Measurements from ENCODE around the gene SLC7A1.

SLC7A1 gene

GRCh38 chr13:29481603-29482002 is 113.9 kb downstream of the SLC7A1 start:
- Histone ChIP-seq H3K9me3 (ENCODE audit: control insufficient read depth, low read depth, low read length) (no peaks in the 10 kb centered on the region), H3K9ac (ENCODE audit: low read length) (no peak overlapping the region), H3K36me3 (ENCODE audit: control insufficient read depth, low read depth, low read length) (no peaks in the 10 kb centered on the region), H3K27me3 (ENCODE audit: control insufficient read depth, insufficient read depth, low read length) (no peaks in the 10 kb centered on the region), H3K4me3 (ENCODE audit: low read length) (no peak overlapping the region), H3K27ac (ENCODE audit: low read length) (no peak overlapping the region), H3K4me1 (ENCODE audit: control insufficient read depth, low read depth, low read length) (peaks cover 14% of the 10 kb centered on the region)

GRCh38 chr13:29480893-29481525 is 114.5 kb downstream of the SLC7A1 start:
- Histone ChIP-seq H3K36me3 (ENCODE audit: control insufficient read depth, low read depth, low read length) (no peaks in the 10 kb centered on the region), H3K9me3 (ENCODE audit: control insufficient read depth, low read depth, low read length) (no peaks in the 10 kb centered on the region), H3K27me3 (ENCODE audit: control insufficient read depth, insufficient read depth, low read length) (no peaks in the 10 kb centered on the region), H3K4me1 (ENCODE audit: control insufficient read depth, low read depth, low read length) (peaks cover 14% of the 10 kb centered on the region), H3K9ac (ENCODE audit: low read length) (no peak overlapping the region), H3K27ac (ENCODE audit: low read length) (no peak overlapping the region), H3K4me3 (ENCODE audit: low read length) (no peak overlapping the region)

GRCh38 chr13:29479716-29480492 is 115.6 kb downstream of the SLC7A1 start:
- Histone ChIP-seq H3K4me3 (ENCODE audit: low read length) (no peak overlapping the region), H3K9ac (ENCODE audit: low read length) (no peak overlapping the region), H3K27me3 (ENCODE audit: control insufficient read depth, insufficient read depth, low read length) (no peaks in the 10 kb centered on the region), H3K36me3 (ENCODE audit: control insufficient read depth, low read depth, low read length) (no peaks in the 10 kb centered on the region), H3K9me3 (ENCODE audit: control insufficient read depth, low read depth, low read length) (no peaks in the 10 kb centered on the region), H3K27ac (ENCODE audit: low read length) (no peak overlapping the region), H3K4me1 (ENCODE audit: control insufficient read depth, low read depth, low read length) (peaks cover 13% of the 10 kb centered on the region)

- Histone ChIP-seq H3K4me1 (ENCODE audit: control insufficient read depth, low read depth, low read length) (no peaks in the 10 kb centered on the region), H3K4me3 (ENCODE audit: low read length) (no peak overlapping the region), H3K9ac (ENCODE audit: low read length) (no peak overlapping the region), H3K27me3 (ENCODE audit: control insufficient read depth, insufficient read depth, low read length) (no peaks in the 10 kb centered on the region), H3K9me3 (ENCODE audit: control insufficient read depth, low read depth, low read length) (no peaks in the 10 kb centered on the region), H3K27ac (ENCODE audit: low read length) (no peak overlapping the region), H3K36me3 (ENCODE audit: control insufficient read depth, low read depth, low read length) (no peaks in the 10 kb centered on the region)
These were observed 119.4 kb downstream of the SLC7A1 start for GRCh38 chr13:29476046-29476445.

GRCh38 chr13:29474991-29475390 is 120.5 kb downstream of the SLC7A1 start:
- Histone ChIP-seq H3K4me3 (ENCODE audit: low read length) (no peak overlapping the region), H3K9me3 (ENCODE audit: control insufficient read depth, low read depth, low read length) (no peaks in the 10 kb centered on the region), H3K9ac (ENCODE audit: low read length) (no peak overlapping the region), H3K27ac (ENCODE audit: low read length) (no peak overlapping the region), H3K36me3 (ENCODE audit: control insufficient read depth, low read depth, low read length) (no peaks in the 10 kb centered on the region), H3K4me1 (ENCODE audit: control insufficient read depth, low read depth, low read length) (no peaks in the 10 kb centered on the region), H3K27me3 (ENCODE audit: control insufficient read depth, insufficient read depth, low read length) (no peaks in the 10 kb centered on the region)

- H3K4me1 ChIP-seq (ENCODE audit: control insufficient read depth, low read depth, low read length), result no peaks in the 10 kb centered on the region
- H3K4me3 ChIP-seq (ENCODE audit: low read length), result no peak overlapping the region
- H3K36me3 ChIP-seq (ENCODE audit: control insufficient read depth, low read depth, low read length), result no peaks in the 10 kb centered on the region
- H3K27ac ChIP-seq (ENCODE audit: low read length), result no peak overlapping the region
- no peaks in the 10 kb centered on the region for H3K27me3 ChIP-seq (ENCODE audit: control insufficient read depth, insufficient read depth, low read length)
- H3K9me3 ChIP-seq (ENCODE audit: control insufficient read depth, low read depth, low read length), result no peaks in the 10 kb centered on the region
- no peak overlapping the region for H3K9ac ChIP-seq (ENCODE audit: low read length)
These were observed 122.3 kb downstream of the SLC7A1 start for GRCh38 chr13:29473166-29473565.

GRCh38 chr13:29472332-29472961 is 123.0 kb downstream of the SLC7A1 start:
- Histone ChIP-seq H3K27me3 (ENCODE audit: control insufficient read depth, insufficient read depth, low read length) (no peaks in the 10 kb centered on the region), H3K9ac (ENCODE audit: low read length) (no peak overlapping the region), H3K4me3 (ENCODE audit: low read length) (no peak overlapping the region), H3K36me3 (ENCODE audit: control insufficient read depth, low read depth, low read length) (no peaks in the 10 kb centered on the region), H3K27ac (ENCODE audit: low read length) (no peak overlapping the region), H3K9me3 (ENCODE audit: control insufficient read depth, low read depth, low read length) (no peaks in the 10 kb centered on the region), H3K4me1 (ENCODE audit: control insufficient read depth, low read depth, low read length) (no peaks in the 10 kb centered on the region)

GRCh38 chr13:29471551-29471950 is 123.9 kb downstream of the SLC7A1 start:
- H3K36me3 ChIP-seq (ENCODE audit: control insufficient read depth, low read depth, low read length), result no peaks in the 10 kb centered on the region
- no peaks in the 10 kb centered on the region for H3K4me1 ChIP-seq (ENCODE audit: control insufficient read depth, low read depth, low read length)
- H3K9me3 ChIP-seq (ENCODE audit: control insufficient read depth, low read depth, low read length), result no peaks in the 10 kb centered on the region
- H3K9ac ChIP-seq (ENCODE audit: low read length), result no peak overlapping the region
- no peak overlapping the region for H3K27ac ChIP-seq (ENCODE audit: low read length)
- no peaks in the 10 kb centered on the region for H3K27me3 ChIP-seq (ENCODE audit: control insufficient read depth, insufficient read depth, low read length)
- H3K4me3 ChIP-seq (ENCODE audit: low read length), result no peak overlapping the region

- Histone ChIP-seq H3K4me3 (ENCODE audit: low read length) (no peak overlapping the region), H3K9me3 (ENCODE audit: control insufficient read depth, low read depth, low read length) (no peaks in the 10 kb centered on the region), H3K36me3 (ENCODE audit: control insufficient read depth, low read depth, low read length) (no peaks in the 10 kb centered on the region), H3K9ac (ENCODE audit: low read length) (no peak overlapping the region), H3K4me1 (ENCODE audit: control insufficient read depth, low read depth, low read length) (no peaks in the 10 kb centered on the region), H3K27ac (ENCODE audit: low read length) (no peak overlapping the region), H3K27me3 (ENCODE audit: control insufficient read depth, insufficient read depth, low read length) (no peaks in the 10 kb centered on the region)
These were observed 129.7 kb downstream of the SLC7A1 start for GRCh38 chr13:29465741-29466293.

- Histone ChIP-seq H3K27ac (ENCODE audit: low read length) (no peak overlapping the region), H3K36me3 (ENCODE audit: control insufficient read depth, low read depth, low read length) (no peaks in the 10 kb centered on the region), H3K27me3 (ENCODE audit: control insufficient read depth, insufficient read depth, low read length) (no peaks in the 10 kb centered on the region), H3K4me3 (ENCODE audit: low read length) (no peak overlapping the region), H3K9me3 (ENCODE audit: control insufficient read depth, low read depth, low read length) (no peaks in the 10 kb centered on the region), H3K4me1 (ENCODE audit: control insufficient read depth, low read depth, low read length) (no peaks in the 10 kb centered on the region), H3K9ac (ENCODE audit: low read length) (no peak overlapping the region)
These were observed 131.3 kb downstream of the SLC7A1 start for GRCh38 chr13:29464105-29464679.

GRCh38 chr13:29459813-29460355 is 135.6 kb downstream of the SLC7A1 start:
- no peak overlapping the region for H3K9ac ChIP-seq (ENCODE audit: low read length)
- no peaks in the 10 kb centered on the region for H3K9me3 ChIP-seq (ENCODE audit: control insufficient read depth, low read depth, low read length)
- no peaks in the 10 kb centered on the region for H3K36me3 ChIP-seq (ENCODE audit: control insufficient read depth, low read depth, low read length)
- no peak overlapping the region for H3K27ac ChIP-seq (ENCODE audit: low read length)
- no peaks in the 10 kb centered on the region for H3K27me3 ChIP-seq (ENCODE audit: control insufficient read depth, insufficient read depth, low read length)
- H3K4me3 ChIP-seq (ENCODE audit: low read length), result no peak overlapping the region
- H3K4me1 ChIP-seq (ENCODE audit: control insufficient read depth, low read depth, low read length), result no peaks in the 10 kb centered on the region

Data from iPS-18a (cell line).